Pancreas (tissue), 10 donors: Measurements from ENCODE around the gene FBXO11. TPM values are rescaled to one million over a fixed set of nuclear protein-coding genes. Genes with fewer than 3 reads are reported as not detected.

Experiments used
- ATAC-seq, 4 donors: fragments of 200-7000 bp; cut with Tn5 transposase; one replicate each; pipeline versions ENCODE4 v1.8.0 to v1.9.1; 2020; ENCODE audit warnings: mild to moderate bottlenecking in 4 of 4, moderate library complexity in 4 of 4
- DNase-seq, 6 donors: peaks; one replicate each; pipeline ENCODE4 v3.0.0-alpha.2; 2020
- FAIRE-seq: peaks from 2 replicates; lab custom pipeline; 2012; peaks lifted over from hg19 to GRCh38; lab: Jason Lieb, UNC
- H3K27ac ChIP-seq, 4 donors: fragments of 200-600 bp; sonication (generic); 1 replicate in 3 of 4; 2 replicates in 1 of 4; pipeline versions ENCODE4 v1.5.0 to v1.8.0; 2020
- H3K27me3 ChIP-seq, 4 donors: fragments of 200-600 bp; one replicate each; pipeline ENCODE4 v1.8.0; 2021
- H3K36me3 ChIP-seq, 3 donors: fragments of 200-600 bp; sonication (generic) in 1 of 3; one replicate each; pipeline versions ENCODE4 v1.5.0 to v1.8.0; 2020 to 2021
- H3K4me1 ChIP-seq, 3 donors: fragments of 200-600 bp; one replicate each; pipeline ENCODE4 v1.8.0; 2021
- H3K4me3 ChIP-seq, 4 donors: fragments of 200-600 bp; sonication (generic) in 2 of 4; one replicate each; pipeline versions ENCODE4 v1.5.0 to v1.8.0; 2020 to 2021
- H3K9me3 ChIP-seq, 4 donors: fragments of 200-600 bp; one replicate each; pipeline ENCODE4 v1.8.0; 2021
- CTCF ChIP-seq, 4 donors: fragments of 200-600 bp; sonication (generic) in 3 of 4; IDR thresholded peaks; one replicate each; pipeline versions ENCODE4 v1.5.0 to v1.8.0; 2021; ENCODE audit warnings: antibody characterized with exemption in 4 of 4
- WGBS, 2 donors: extraction: QIAGEN DNeasy Blood & Tissue Kit; methylation state at CpG; one replicate each; pipeline ENCODE4 v1.1.7; 2013; 5-methylcytosine and 5-hydroxymethylcytosine counted together
- intact Hi-C, 3 donors: fragments of 100-400 bp; cut with DNase I; formaldehyde crosslinking; loops; one replicate each; pipeline versions ENCODE4 v1.11.1 to v1.14.2; 2022
- polyA plus RNA-seq, 2 donors: library from polyadenylated mRNA; stranded (reverse); fragments of 200-250 nt; gene quantifications; one replicate each; pipeline ENCODE4 v1.2.3, GENCODE V29; 2013
- total RNA-seq, 6 donors: library from RNA; stranded (reverse); fragmentation: NEBNext Ultra II Directional in 4 of 6; extraction: Animal tissue kit (Norgen Biotek cat#: 25700) in 4 of 6; gene quantifications; one replicate each; pipeline versions ENCODE4 v1.2.1 to v1.2.4, GENCODE V29; 2021 to 2023
- donor health status: healthy with polysubstance abuse.
- donor health status: DM: no; HTN: no; CAD: no; lungs with moderate emphysema.
- donor health status: DM: no; HTN: no; CAD: no.
- donor health status: control.
- donor health status: control.
- donor health status: Bipolar disorder and iron deficiency.
- donor health status: DM: yes; HTN: yes; CAD: no.
- donor health status: DM: no; HTN: no; CAD: no.
- donor health status: DM: no; HTN: no; CAD: no.
- donor health status: DM: yes; HTN: yes; CAD: no.

The FBXO11 gene
- total and polyA plus RNA-seq, 8 donors, result 15.2 to 40.1 (median 24.8) TPM

GRCh38 chr2:47811668-47812067, 94.6 kb downstream of the FBXO11 start:
- no peak for FAIRE-seq
- WGBS, 2 donors, result 89 to 97% methylated on average over 1 of the region's 1 CpG
- Histone ChIP-seq H3K4me3 (no peak overlapping the region), H3K27ac (no peak overlapping the region), H3K36me3 (peaks cover 0 to 33% (median 7%) of the 10 kb centered on the region in 3 donors), H3K9me3 (no peaks in the 10 kb centered on the region), H3K27me3 (no peaks in the 10 kb centered on the region), H3K4me1 (no peaks in the 10 kb centered on the region)
- DNase-seq, result no peak
- no peak for TF ChIP-seq CTCF (IDR thresholded peaks at IDR 0.05)
- peak in 1 of 4 donors; percentile 13 for ATAC-seq
- intact Hi-C loops, result no loop called here

GRCh38 chr2:47810850-47811249, 95.4 kb downstream of the FBXO11 start:
- Histone ChIP-seq H3K27me3 (no peaks in the 10 kb centered on the region), H3K4me1 (no peaks in the 10 kb centered on the region), H3K36me3 (peaks cover 0 to 36% (median 11%) of the 10 kb centered on the region in 3 donors), H3K4me3 (no peak overlapping the region), H3K27ac (no peak overlapping the region), H3K9me3 (no peaks in the 10 kb centered on the region)
- no peak for TF ChIP-seq CTCF (IDR thresholded peaks at IDR 0.05)
- intact Hi-C loops, result no loop called here
- FAIRE-seq (no peak), DNase-seq (no peak), ATAC-seq (no peak)

GRCh38 chr2:47809903-47810302, 96.4 kb downstream of the FBXO11 start:
- WGBS, 2 donors, result 83 to 89% methylated on average over 2 of the region's 2 CpGs
- no peak for TF ChIP-seq CTCF (IDR thresholded peaks at IDR 0.05)
- Histone ChIP-seq H3K27ac (no peak overlapping the region), H3K9me3 (no peaks in the 10 kb centered on the region), H3K4me3 (no peak overlapping the region), H3K36me3 (peaks cover 0 to 44% (median 9%) of the 10 kb centered on the region in 3 donors), H3K27me3 (no peaks in the 10 kb centered on the region), H3K4me1 (no peaks in the 10 kb centered on the region)
- DNase-seq (no peak), ATAC-seq (no peak), FAIRE-seq (no peak)
- intact Hi-C loops, result no loop called here

GRCh38 chr2:47808614-47809013, 97.7 kb downstream of the FBXO11 start:
- FAIRE-seq, result no peak
- H3K36me3 ChIP-seq, result peaks cover 0 to 54% (median 9%) of the 10 kb centered on the region in 3 donors
- intact Hi-C loops, result no loop called here
- H3K4me1 ChIP-seq, result no peaks in the 10 kb centered on the region
- DNase-seq, result no peak
- TF ChIP-seq CTCF (IDR thresholded peaks at IDR 0.05), result no peak
- 76 to 78% methylated on average over 4 of the region's 4 CpGs for WGBS, 2 donors
- no peak overlapping the region for H3K27ac ChIP-seq
- H3K9me3 ChIP-seq, result no peaks in the 10 kb centered on the region
- no peak overlapping the region for H3K4me3 ChIP-seq
- ATAC-seq, result no peak
- H3K27me3 ChIP-seq, result no peaks in the 10 kb centered on the region

- no peak for TF ChIP-seq CTCF (IDR thresholded peaks at IDR 0.05)
- H3K27ac ChIP-seq, result no peak overlapping the region
- no peak overlapping the region for H3K4me3 ChIP-seq
- intact Hi-C loops, result no loop called here
- ATAC-seq (no peak), DNase-seq (no peak), FAIRE-seq (no peak)
- peaks cover 0 to 66% (median 16%) of the 10 kb centered on the region in 3 donors for H3K36me3 ChIP-seq
- 71 to 72% methylated on average over 6 of the region's 6 CpGs for WGBS, 2 donors
- no peaks in the 10 kb centered on the region for H3K27me3 ChIP-seq
- H3K9me3 ChIP-seq, result no peaks in the 10 kb centered on the region
- H3K4me1 ChIP-seq, result no peaks in the 10 kb centered on the region
These were observed 100.4 kb downstream of the FBXO11 start for GRCh38 chr2:47805850-47806249.
